Hematopoietic multipotent progenitor cell treated with erythropoietin and hydrocortisone succinate and interleukin-3 and kit ligand, for 15 days (in vitro differentiated cells): ENCODE measurements around the gene SELENOF.

Source experiments
- DNase-seq: peaks from one replicate; pipeline ENCODE4 v3.0.0-alpha.2; 2015; ENCODE audit warnings: low spot score

SELENOF gene

GRCh38 chr1:86913896-86914600, at the start of gene SELENOF:
SELENOF (minus strand) TSS chr1:86914126; CDS start chr1:86914111, 15 bp downstream.
- DNase-seq, result peak; percentile 100

DNA sequence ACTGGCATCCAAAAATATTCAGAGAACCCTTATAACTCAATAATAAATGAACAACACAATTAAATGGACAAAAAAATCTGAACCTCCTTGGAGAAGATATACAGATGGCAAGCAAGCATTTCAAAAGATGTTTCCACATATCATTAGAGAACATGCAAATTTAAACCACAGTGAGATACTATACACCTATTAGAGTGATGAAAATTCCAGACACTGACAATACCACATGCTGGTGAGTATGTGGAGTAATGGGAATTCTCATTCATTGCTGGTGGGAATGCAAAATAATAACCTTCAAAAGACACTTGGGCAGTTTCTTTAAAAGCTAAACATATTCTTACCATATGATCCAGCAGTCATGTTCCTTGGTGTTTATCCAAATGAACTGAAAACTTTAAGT, 46.6 kb upstream of the SELENOF start:
- DNase-seq, result no peak

GRCh38 chr1:86957221-86957620, 43.3 kb upstream of the SELENOF start:
- DNase-seq, result no peak

DNA sequence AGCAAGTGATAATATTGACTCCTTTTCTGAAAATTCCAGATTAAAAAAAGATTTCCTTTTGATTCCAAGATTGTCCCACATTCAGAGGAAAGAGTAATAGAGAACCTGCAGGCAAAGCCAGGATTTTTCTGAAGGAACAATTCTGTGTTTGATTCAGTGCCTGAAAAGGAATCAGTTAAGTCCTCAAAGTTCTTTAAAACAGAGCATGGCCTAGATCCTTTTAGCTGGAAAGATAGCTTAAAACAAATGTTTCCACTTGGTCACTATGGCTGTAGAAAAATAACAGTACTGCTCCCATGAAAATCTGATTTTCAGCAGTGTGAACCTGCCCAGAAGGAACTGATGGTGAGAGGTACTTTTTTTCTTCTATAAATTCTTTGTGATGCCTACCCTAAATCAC, 42.3 kb upstream of the SELENOF start:
- no peak for DNase-seq

GRCh38 chr1:86955678-86956077, 41.8 kb upstream of the SELENOF start:
- no peak for DNase-seq

DNA sequence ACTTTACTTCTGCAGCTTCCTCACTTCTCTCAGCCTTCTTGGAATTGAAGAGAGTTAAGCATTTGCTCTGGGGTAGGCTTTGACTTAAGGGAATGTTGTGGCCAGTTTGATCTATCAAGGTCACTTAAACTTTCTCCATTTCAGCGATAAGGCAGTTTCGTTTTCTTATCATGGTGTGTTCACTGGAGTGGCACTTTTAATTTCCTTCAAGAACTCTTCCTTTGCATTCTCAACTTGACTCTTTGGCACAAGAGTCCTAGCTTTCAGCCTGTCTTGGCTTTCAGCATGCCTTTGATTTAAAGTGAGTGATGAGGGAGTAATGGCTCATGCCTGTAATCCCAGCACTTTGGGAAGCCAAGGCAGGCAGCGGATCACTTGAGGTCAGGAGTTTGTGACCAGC, 39.2 kb upstream of the SELENOF start:
- no peak for DNase-seq

DNA sequence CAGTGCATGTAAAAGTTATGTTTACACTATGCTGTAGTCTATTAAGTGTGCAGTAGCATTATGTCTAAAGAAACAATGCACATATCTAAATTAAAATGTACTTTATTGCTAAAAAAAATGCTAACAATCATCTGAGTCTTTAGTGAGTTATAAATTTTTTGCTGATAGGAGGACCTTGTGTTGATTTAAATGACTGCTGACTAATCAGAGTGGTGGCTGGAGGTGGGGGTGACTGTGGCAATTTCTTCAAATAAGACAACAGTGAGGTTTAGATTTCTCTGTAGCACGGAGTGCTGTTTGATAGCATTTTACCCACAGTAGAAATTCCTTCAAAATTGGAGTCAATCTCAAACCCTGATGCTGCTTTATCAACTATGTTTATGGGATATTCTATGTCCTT, 37.5 kb upstream of the SELENOF start:
- DNase-seq, result no peak

DNA sequence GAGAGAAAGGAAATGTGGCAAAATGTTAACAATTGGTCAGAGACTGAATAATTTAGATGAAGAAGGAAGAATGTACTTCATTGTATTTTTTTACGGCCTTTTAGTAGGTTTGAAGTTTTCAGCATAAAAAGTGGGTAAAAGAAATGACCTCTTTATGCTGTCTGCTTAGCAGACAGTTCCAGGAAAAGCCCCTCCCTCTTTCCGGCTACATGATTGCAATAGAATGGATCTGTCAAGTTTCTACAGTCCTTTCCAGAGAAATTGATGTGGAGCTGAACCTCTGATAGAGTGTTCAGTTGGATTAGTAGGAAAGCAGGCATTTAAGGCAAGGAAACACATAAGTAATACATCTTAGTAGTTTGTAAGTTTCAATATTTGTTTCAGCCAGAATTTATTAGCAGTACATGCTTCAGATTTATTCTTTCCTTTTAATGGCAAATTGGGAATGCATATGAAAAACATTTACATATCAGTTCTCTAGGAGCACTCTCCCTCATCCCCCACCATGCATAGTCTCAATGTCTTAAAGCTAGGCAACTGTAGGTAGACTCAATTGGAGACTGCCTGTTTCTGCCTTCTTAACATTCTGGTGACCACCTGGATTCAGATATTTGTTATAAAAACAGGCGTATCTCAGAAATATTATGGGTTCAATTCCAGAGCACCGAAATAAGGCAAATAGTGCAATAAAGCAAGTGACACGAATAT, 36.9 kb upstream of the SELENOF start:
- DNase-seq, result no peak

DNA sequence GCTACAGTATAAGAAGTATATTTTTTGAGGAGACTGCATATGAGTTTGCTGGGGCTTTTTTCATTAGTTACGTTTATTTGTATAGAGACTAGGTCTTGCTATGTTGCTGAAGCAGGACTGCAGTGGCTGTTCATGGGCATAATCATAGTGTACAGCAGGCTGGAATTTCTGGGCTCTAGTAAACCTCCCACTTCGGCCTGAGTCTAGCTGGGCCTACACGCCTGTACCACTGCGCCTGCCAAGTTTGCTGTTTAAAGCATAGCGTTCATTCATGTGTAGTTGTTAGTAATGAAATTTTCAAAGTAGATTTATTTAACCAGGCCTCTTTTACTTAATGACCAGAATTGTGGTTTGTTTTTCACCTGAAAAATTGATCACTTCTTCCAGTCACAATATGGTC, 34.3 kb upstream of the SELENOF start:
- no peak for DNase-seq

- DNase-seq, result no peak
Observed at GRCh38 chr1:86942743-86943142, 28.8 kb upstream of the SELENOF start.

DNA sequence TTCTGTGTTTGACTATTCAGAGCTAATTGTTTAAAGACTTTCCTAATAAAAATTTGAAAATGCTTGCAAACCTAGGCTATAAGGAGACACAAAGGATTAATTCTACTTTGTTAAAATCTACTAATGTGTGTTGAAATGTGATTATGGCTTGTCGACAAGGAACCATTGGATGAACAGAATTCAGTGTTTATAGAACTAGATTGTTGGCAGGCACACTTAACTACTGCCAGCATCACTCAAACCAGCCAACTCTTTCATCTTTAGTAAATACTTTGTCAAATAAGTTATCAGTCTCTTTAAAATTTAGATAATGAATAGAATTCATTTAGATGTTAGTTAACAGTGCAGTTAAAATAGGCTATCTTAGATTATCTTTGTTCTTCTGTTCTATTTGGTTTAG, 28.1 kb upstream of the SELENOF start:
- no peak for DNase-seq

GRCh38 chr1:86940599-86940998, 26.7 kb upstream of the SELENOF start:
- no peak for DNase-seq

DNA sequence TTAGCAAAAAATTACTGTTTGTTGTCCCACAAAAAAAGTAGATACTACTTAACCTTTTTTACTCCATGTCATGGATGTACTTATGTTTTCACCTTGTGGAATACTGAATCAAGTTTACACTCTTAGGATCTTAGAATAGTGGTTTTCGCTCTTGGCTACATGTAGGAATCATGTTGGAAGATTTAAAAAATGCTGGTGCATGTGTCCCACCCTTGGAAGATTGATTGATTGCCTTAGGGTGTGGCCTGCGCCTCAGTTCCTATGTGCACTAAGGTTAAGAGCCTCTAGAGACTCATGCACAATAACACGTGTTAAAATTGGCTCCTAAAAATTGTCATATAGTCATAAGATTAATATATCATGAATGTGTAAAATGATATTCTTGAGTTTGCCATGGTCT, 25.5 kb upstream of the SELENOF start:
- DNase-seq, result no peak

- DNase-seq, result no peak
Observed at GRCh38 chr1:86938855-86939254, 24.9 kb upstream of the SELENOF start.

GRCh38 chr1:86938450-86938849, 24.5 kb upstream of the SELENOF start:
- DNase-seq, result peak; percentile 32

GRCh38 chr1:86933562-86934377, 19.8 kb upstream of the SELENOF start:
- DNase-seq, result peak; percentile 12

DNA sequence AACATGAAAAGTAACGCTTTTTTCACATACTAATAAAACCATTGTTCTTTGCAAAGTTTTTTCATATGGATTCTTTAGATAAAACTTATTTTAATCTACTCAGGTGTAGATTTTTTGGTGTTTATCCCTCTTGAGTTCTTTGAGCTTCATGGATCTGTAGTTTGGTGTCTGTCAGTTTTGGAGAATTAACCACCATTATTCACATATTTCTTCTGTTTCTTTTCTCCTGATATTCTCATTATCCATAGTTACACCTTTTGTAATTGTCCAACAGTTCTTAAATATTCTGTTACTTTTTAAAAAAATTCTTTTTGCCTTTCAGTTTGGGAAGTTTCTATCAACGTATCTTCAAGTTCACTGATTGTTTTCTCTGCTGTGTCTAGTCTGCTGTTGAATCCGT, 19.1 kb upstream of the SELENOF start:
- no peak for DNase-seq

- DNase-seq, result no peak
Observed at GRCh38 chr1:86928819-86929218, 14.9 kb upstream of the SELENOF start.

- no peak for DNase-seq
Observed at GRCh38 chr1:86926883-86927282, 13.0 kb upstream of the SELENOF start.

- DNase-seq, result no peak
Observed at GRCh38 chr1:86925742-86926141, 11.8 kb upstream of the SELENOF start.

DNA sequence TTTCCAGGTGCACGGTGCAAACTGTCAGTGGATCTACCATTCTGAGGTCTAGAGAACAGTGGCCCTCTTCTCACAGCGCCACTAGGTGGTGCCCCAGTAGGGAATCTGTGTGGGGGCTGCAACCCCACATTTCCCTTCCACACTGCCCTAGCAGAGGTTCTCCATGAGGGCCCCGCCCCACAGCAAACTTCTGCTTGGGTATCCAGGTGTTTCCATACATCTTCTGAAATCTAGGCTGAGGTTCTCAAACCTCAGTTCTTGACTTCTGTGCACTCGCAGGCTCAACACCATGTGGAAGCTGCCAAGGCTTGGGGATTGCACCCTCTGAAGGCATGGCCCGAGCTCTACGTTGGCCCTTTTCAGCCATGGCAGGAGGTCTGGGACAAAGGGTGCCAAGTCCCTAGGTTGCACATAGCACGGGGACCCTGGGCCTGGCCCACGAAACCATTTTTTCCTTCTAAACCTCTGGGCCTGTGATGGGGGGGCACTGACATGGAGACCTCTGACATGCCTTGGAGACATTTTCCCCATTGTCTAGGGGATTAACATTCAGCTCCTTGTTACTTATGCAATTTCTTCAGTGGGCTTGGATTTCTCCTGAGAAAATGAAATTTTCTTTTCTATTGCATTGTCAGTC, 10.5 kb upstream of the SELENOF start:
- no peak for DNase-seq

DNA sequence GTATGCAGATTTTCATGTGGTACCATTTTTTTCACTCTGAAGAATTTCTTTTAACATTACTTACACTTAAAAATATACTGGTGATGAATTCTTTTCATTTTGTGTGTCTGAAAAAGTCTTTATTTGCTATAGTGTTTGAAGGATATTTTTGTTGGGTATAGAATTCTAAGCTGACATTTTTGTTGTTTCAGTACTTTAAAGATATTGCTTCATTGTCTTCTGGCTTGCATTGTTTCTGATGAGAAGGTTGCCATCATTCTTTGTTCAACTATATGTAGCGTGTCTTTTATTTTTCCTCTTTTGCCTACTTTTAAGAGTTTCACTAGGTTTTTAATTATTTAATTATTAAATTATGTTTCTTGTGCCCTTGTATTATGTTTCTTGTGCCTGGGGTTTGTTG, 8.5 kb upstream of the SELENOF start:
- no peak for DNase-seq
